HG02852 (cell line): ENCODE data around the gene MND1.

Source experiments
- ATAC-seq: cut with Tn5 transposase; IDR thresholded peaks from one replicate; pipeline ENCODE4 v1.9.1; 2021; ENCODE audit warnings: mild to moderate bottlenecking, moderate library complexity; ENCODE audit not compliant: unreplicated experiment

Gene MND1

GRCh38 chr4:153346031-153346430 lies 1.5 kb downstream of the MND1 start:
- ATAC-seq: no peak

GRCh38 chr4:153346563-153346962 lies 2.1 kb downstream of the MND1 start:
- ATAC-seq: no peak

- no peak for ATAC-seq
Measured at GRCh38 chr4:153347117-153347516, 2.6 kb downstream of the MND1 start.

- no peak for ATAC-seq
Measured at GRCh38 chr4:153348006-153348405, 3.5 kb downstream of the MND1 start.

GRCh38 chr4:153349206-153349805 lies 4.8 kb downstream of the MND1 start:
- no peak for ATAC-seq

GRCh38 chr4:153362184-153362583 lies 17.7 kb downstream of the MND1 start:
- no peak for ATAC-seq

GRCh38 chr4:153364061-153364460 lies 19.6 kb downstream of the MND1 start:
- no peak for ATAC-seq

GRCh38 chr4:153365003-153365402 lies 20.5 kb downstream of the MND1 start:
- ATAC-seq: no peak

GRCh38 chr4:153366486-153366885 lies 22.0 kb downstream of the MND1 start:
- ATAC-seq: no peak

- ATAC-seq: no peak
Measured at GRCh38 chr4:153367092-153367491, 22.6 kb downstream of the MND1 start.

- no peak for ATAC-seq
Measured at GRCh38 chr4:153369021-153369420, 24.5 kb downstream of the MND1 start.

GRCh38 chr4:153371701-153372234 lies 27.3 kb downstream of the MND1 start:
- ATAC-seq: no peak

- no peak for ATAC-seq
Measured at GRCh38 chr4:153372967-153373562, 28.6 kb downstream of the MND1 start.

- ATAC-seq: no peak
Measured at GRCh38 chr4:153374442-153374841, 30.0 kb downstream of the MND1 start.

GRCh38 chr4:153375303-153375702 lies 30.8 kb downstream of the MND1 start:
- no peak for ATAC-seq

GRCh38 chr4:153383131-153383530 lies 38.6 kb downstream of the MND1 start:
- no peak for ATAC-seq

GRCh38 chr4:153384160-153384559 lies 39.7 kb downstream of the MND1 start:
- ATAC-seq: no peak

GRCh38 chr4:153385784-153386183 lies 41.3 kb downstream of the MND1 start:
- ATAC-seq: no peak

GRCh38 chr4:153387981-153388380 lies 43.5 kb downstream of the MND1 start:
- ATAC-seq: no peak

GRCh38 chr4:153393397-153393796 lies 48.9 kb downstream of the MND1 start:
- ATAC-seq: no peak

GRCh38 chr4:153394945-153395344 lies 50.5 kb downstream of the MND1 start:
- no peak for ATAC-seq

- no peak for ATAC-seq
Measured at GRCh38 chr4:153398713-153399112, 54.2 kb downstream of the MND1 start.

- ATAC-seq: no peak
Measured at GRCh38 chr4:153399358-153399757, 54.9 kb downstream of the MND1 start.
